NCI-H1105 (cell line): ENCODE results near the gene LAD1.
A peak's percentile ranks its signal among the peaks of the same experiment; 100 is the strongest.

Experiments used
- DNase-seq: peaks from one replicate; lab custom pipeline; 2025; lab: John Stamatoyannopoulos, UW

Gene LAD1

DNA sequence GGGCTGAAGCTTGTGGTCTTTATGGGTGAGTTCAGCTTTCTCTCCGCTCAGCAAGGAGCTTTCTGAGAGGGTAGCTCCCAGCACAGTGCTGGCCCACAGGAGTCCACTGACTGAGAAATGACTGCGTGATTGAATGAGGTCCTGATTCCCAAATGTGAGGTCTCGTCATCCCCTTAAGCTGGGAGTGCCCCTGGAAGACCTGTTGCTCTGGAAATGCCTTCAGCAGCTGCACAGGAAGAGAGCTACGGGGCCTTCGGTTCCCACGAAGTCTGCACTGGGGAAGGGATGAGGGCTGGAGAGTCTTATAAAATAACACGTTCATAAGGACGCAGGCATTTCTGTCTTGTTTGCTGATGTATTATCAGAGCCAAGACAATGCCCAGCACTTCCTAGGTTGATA lies 35.7 kb downstream of the LAD1 start:
- DNase-seq = no peak

DNA sequence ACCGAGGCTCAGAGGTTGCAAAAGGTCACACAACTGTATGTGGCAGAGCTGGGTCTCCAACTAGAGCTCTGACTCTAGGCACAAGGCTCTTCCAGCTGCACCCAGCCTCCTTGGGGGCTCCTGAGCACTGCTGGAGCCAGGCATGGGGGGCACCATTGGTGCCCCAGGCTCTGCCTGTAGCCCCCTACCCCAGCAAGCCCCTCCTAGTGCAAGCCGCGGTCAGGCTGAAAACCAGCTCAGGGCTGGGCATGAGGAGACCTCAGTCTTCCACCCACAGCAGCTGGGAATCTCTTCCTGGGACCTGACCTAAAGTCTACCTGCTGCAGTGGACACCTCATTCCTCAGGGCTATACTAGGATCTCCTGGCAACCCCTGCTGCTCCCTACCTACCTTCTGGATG lies 36.2 kb downstream of the LAD1 start:
- DNase-seq = no peak

DNA sequence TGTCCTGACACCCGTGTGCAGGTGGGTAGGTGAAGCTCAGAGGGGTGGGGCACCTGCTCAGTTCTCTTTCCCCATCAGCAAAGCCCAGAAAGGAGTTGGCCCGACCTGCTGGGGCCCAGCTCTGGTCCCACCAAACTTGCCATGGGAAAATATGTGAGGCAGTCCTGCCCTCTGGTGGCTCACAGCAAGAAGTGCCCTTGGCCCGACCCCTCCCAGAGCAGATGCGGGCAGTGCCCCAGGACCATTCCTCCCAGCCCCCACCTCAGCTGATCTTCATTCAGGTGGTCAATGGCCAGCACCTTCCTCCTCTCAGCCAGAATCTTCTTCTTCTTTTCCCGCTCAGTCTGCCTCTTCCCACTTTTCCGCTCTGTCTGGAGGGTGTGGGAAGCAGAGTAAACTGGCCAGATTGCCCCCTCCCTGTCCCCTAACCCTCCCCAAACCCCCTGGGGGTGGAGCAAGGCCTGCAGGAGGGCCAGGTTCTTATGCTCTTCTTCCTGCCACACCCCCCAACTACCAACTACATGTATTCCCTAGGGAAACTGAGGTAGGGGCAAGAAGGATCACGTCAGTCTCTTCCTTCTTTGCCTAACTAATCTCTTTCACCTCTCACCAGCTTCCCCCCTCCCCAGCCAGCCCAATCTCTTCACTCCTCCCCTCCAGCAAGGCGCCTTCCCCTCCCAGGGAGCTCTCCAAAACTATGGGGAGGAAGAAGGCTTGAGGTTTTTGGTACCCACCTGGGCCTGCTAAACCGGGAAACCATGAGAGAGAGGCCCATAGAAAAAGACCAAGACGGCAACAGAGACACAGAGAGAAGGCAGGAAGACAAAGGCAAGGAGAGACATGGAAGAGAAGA lies 37.2 kb downstream of the LAD1 start:
- DNase-seq = peak; percentile 43

DNA sequence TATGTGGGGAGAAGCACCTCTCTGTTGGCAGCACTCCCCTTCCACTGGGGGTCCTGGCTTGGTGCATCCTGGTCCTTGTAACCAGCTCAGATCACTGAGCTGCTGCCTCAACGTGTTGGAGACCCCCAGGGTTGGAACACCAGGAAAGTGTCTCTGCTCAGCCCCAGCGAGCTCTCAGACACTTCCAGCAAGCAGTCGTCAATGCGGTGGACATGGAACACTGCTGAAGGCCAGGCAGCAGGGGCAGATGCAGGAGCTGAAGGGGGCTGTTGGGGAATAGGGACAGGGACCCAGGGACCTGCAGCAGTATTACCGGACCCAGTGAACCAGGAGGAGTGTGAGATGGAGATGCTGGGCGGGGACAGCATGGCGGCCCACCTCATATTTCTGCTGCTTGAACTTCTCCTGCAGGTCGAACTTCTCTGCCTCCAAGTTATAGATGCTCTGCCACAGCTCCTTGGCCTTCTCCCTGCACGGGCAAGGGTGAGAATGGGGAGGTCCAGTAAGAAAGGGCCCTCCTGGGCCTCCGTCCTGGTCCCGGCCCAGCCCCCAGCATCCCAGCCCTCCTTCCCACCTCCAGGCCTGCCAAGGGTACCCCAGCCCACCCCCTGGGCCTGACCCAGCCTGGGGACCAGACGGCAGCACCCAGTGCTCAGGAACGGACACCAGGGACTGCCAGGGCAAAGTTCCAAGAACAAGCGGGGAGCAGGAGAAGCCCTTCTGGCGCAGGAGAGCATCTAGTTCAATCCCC lies 38.0 kb downstream of the LAD1 start:
- DNase-seq = no peak

DNA sequence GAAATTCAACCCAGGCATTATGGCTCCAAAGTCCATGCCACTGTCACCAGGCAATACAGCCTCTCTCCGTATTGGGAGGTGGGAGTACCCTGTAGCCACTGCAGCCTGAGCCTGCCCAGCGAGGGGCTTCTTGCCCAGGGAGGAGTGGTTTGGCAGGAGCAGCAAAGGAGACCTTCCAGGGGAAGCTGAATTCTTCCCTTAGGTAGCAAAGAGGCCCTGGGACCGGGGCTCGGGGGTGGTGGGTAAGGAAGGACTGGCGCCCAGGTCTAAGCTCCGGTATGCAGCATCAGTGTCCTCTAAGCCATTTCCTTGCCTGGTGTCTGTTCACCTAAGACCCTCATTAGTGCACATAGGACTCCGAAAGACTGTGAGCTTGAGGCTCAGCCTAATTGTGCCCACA lies 38.6 kb downstream of the LAD1 start:
- DNase-seq = no peak

DNA sequence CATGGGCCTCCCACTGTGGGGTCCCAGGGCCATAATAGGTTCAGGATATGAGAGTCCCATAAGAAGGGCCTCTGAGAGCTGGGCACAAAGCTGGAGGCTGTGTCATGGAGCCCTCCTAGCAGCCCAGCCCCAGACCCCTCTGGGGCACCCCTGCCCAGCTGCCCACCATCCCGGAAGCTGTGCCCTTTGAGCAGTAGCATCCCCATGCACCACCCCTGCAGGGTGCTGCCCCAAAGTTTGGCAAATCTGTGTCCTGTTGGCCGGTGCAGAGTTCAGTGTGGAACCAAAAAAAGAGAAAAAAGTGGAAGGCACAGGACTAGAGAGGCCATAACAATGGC lies 39.3 kb downstream of the LAD1 start:
- DNase-seq = no peak

DNA sequence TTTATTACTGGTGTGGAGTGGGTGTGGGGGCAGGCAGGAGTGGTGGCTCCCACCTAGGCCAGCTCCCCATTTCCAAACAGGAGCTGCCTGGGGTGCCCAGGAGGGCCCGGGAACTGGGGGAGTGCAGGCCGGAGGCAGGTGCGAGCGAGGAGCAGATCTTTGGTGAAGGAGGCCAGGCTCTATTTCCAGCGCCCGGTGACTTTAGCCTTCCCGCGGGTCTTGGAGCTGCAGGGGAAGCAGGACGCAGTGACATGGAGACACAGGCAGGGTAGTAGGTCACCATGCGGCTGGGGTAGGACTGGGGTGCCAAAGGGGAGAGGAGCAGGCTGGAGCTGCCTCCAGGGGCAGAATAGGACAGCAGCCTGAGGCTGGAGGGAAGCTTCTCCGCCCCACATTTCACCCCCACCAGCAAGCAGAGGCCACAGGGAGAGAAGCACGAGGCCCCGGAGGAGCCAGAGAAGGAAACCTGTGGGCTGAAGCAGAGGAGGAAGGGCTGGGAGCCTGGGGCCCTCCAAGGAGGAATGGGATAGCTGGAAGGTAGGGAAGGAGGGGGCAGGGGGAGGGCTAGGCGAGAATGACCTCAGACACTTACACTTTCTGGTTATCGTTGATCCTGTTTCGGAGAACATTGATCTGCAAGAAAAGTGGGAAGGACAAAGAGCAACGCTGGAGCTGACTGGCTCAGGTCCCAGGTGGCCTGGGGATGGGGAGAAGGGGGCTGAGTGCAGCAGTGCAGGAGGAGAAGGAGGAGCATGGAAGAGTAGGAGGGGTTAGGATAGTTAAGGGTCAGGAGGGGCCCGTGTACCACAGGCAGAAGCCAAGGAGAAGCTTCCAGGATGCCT lies 39.9 kb downstream of the LAD1 start:
- DNase-seq = no peak

DNA sequence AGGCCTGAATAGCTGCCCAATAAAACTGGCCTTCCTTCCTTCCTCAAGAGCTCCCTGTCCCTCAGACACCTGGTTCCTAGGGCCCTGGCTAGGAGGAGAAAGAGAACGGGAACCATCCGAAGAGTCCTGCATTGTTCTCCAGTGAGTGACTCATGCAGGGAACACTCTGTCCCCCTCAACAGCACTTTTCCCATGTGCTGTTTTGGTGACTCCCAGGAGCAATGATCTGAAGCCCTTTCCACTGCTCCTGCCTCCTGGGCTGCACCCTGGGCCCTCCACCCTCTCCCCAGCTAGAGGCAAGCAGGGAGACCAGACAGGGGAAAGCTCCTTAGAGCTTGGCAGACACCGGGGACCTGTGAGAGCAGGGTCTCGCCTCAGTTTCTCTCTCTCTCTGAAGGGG lies 40.5 kb downstream of the LAD1 start:
- DNase-seq = no peak

DNA sequence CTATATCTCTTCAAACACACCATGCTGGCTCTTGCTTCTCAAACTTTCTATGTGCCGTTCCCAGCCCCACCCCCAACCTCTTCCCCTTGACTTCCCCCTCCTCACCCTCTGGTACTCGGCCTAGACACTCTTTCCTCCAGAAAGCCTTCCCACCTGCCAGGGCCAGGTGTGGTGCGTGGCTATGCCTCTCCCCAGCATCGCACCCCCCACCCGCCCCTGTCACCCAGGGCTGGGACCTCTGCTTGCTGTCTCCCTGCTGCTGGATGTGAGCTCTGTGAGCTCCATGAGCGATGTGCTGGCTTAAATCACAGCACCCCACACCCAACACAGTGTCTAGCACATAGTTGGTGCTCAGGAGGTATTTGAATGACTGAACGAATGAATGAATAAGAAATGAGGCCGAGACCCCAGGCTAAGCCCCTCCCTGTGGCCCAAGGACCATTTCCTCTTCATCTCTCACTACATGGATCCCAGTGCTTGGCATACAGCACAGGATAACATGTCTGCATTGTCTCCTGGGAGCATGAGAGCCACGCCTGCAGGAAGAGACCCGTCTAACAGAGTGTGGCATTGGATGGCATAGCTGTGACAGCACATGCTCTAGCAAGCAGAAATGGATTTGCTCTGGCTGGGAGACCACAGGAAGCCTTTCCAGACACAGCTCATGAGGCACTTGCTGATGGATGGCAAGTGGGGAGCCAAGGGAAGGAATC lies 41.3 kb downstream of the LAD1 start:
- DNase-seq = no peak

DNA sequence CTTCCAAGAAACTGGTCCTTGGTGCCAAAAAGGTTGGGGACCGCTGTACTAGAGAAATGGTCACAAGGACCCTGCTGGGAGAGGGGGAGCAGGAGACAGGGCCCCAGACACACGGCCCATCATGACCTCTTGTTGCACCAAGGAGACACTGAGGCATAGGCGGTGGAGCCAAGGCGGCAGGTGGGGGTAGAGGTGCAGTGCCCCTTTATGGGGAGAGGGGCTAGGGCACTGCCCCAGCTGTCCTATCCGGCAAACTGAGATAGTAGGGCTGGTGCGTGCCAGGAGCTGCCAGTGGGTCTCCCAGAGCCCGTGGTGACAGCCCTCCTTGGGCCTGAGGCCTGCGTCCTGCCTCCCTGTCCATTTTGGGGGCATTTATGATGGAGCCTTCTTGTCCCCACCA lies 41.9 kb downstream of the LAD1 start:
- DNase-seq = no peak

DNA sequence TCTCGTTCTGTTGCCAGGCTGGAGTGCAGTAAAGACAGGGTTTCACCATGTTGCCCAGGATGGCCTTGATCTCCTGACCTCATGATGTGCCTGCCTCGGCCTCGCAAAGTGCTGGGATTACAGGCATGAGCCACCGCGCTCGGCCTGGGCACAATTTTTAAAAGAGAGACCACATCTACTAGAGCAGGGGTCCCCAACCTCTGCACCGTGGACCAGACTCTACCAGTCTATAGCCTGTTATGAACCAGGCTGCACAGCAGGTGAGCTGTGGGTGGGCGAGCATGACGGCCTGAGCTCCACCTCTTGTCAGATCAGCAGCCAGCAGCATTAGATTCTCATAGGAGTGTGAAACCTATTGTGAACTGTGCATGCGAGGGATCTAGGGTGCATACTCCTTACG lies 42.4 kb downstream of the LAD1 start:
- DNase-seq = no peak

DNA sequence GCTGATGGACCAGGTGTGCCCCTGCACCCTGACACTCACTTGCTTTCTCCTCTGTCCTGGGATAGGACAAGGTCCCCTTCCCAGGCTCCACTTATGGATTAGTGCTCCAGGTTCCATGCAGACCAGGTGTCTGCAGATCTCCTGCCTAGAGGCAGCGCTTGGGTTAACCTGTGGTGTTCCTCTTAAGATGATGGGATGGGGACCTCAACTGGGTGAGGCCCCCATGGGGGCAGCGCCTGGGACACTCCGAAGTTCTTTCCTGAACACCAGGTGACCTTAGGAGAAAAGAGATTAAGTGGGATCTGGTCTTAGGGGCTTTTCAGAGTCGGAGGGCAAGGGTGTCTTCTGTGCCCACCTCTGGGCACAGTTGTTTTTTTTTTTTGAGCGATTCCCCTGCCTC lies 42.9 kb downstream of the LAD1 start:
- DNase-seq = no peak

DNA sequence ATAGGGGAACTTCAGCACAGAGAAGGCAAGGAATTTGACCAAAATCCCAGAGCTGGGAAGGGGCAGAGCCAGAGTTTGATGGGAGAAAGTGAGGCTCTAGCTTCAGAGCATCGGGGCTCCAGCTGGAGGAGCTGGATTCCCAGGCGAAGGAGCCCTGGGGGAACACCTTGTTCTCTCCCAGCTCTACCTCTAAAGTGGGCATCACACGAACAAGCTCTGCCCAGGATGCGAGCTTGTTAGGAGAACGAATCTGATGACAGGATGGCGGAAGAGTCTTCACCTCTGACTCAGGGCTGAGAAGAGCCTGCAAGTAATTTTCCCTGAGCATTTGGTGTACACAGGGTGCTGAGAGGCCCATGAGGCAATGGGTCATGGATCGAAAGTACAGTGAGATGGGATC lies 43.7 kb downstream of the LAD1 start:
- no peak for DNase-seq

DNA sequence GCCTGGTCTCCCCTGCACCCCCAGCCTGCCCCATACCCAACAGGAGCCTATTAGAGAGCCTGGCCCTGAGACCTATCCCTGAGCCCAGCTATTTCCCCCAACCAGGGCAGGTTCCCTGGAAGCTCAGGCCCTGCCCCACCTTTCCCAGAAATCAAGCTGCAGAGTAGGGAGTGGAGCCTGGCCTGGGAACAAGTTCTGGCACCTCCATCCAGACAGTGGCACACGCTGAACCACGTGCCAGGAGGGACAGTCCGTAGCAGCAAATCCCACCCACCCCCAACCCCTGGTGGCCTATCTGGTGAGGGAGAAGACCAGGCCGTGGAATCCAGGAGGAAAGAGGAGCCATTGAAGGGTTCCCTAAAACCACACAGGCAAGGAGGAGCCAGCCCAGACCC lies 44.2 kb downstream of the LAD1 start:
- DNase-seq = no peak

DNA sequence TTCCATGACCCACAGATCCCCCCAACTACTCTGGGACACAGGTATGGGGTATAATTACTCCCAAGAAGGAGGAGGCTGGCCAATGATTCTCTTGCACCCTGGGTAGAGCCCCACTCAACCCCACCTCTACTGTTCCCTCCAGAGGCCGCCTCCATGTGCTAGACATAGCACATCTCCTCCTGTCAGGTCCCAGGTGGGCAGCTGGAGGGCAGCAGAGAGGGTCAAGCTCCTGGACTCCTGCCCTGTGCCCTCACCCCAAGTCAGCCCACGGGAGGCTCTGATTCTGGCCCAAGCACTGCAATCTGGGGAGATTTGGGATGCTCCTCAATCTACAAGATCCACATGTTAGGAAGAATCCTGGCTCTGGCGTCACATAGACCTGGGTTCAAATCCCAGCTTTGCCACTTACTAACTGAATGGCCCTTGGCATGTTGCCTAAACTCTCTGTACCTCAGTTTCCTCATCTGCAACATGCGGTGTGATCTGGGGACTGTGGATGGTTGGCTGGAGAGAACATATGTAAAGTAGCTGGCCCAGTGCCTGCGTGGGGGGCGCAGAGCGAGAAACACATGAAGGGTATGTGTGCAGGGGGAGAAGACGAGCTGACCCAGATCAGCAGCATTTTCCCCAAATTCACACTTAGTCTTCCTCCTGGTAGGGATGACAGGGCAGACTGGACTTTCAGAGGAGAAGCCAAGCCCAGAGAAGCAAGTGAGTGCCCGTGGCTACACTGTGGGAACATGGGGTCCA lies 44.8 kb downstream of the LAD1 start:
- DNase-seq = no peak

DNA sequence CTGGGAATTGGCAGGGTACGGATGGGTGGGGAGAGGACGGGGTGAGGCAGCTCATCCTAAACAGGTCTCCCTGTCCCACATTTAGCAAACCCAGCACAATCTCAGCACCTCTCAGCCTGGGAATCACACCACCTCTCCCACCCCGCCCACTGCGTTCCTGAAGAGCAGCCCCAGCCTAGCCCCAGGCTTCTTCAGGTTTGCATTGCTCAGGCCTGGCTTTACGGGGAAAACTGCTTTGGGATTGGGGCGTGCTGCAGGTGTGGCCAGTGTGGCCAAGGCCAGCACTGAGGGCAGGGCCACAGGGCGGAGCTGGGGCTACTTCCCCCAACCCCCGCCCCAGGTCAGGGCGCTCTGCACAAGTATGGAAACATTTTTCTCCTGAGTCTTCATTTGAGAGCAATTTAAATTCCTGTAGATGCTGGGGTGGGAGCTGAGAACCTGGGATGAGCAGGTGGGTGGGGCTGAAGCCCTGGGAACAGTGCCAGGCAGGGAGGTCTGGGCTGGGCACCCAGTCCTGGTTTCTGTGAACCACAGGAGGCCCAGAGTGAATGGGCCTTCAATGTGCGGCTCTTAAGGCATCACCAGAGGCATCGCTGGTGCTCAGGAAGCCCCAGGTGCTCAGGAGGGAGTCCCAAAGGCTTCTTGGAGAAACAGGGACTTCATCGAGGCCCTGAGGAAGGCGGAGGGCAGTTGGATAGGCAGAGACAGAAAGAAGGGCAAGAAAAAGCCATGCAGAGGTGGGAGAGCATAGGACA lies 45.8 kb downstream of the LAD1 start:
- DNase-seq = no peak

DNA sequence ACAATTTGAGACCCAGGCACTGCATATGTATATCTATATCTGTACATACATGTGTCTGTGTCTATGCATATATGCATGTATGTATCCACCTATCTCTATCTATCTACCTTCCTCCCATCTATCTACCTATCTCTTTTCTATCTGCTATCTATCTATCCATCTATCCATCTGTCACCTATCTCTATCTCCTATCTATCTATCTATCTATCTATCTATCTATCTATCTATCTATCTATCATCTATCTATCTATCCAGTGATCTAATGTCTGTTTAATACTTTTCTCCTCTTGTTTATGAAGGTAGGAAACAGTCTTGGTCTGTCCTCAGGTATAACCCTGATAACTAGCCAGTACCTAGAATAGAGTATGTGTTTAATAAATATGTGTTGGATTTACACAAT lies 47.5 kb downstream of the LAD1 start:
- no peak for DNase-seq

DNA sequence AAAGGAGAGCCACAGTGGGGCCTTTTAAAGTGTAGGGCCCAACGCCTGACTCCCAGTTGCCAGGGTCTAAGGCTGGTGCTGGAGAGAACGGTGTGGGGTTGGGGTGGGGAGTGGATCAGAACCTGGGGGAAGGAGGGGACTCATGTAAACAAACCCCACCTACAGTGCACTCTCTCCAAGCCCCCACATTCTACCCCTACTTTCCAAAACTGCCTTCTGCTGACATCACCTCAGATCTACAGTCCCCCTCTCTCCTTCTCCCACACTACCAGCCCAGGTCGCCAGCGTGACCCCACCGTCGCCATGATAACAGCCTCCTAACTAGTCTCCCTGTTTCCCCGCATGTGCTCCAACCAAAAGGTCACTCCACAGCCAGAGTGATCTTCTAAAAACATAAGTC lies 48.2 kb downstream of the LAD1 start:
- DNase-seq = no peak

DNA sequence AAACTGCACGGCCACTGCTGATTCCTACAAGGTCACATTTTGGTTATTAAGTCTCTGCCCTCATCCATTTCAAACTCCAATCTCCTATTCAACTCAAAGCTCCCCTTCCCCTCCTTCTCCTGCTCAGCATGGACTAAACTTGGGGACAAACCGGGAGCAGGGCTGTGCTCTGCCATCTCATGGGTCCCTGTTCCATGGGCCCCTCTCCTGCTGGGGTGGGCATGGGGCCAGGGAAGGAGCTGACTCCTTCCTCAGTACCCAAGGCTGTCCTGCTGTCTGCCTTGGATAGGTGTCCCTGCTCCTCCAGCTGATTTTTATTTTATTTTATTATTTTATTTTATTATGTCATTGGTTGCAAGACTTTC lies 48.8 kb downstream of the LAD1 start:
- no peak for DNase-seq

DNA sequence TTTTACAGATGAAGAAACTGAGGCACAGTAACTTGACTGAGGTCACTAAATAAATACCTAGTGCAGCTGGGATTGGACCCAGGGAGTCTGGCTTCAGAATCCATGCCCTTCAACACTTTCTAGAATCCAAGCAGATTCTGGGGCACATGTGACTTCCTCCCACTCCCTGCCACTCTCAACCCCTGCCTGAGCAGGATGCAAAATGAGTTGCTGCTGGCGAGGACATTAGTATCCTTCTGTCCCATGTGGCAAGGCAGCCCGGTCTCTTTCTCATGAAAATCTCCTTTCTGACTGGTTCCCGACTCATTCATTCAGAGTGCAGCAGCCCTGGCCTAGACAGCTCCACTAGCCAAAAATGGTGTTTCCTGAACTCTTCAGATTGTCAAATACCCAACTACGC lies 50.0 kb downstream of the LAD1 start:
- no peak for DNase-seq

DNA sequence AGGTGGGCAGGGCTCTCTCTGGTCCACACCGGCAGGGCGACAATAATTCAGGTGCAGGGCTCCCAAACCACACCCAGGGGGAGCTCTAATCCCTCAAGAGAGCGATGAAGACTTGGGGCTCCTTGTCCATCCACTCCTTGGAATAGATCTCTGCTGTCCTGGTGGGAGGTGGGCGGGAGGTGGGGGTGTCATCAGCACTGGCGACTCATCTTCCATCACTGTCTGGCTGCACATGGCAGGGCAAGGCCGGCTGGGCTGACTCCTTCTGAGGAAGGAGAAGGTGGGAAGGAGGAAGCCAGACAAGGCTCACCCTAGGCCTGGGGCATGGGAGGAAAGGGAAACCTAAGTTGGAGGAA lies 50.9 kb downstream of the LAD1 start:
- peak; percentile 2 for DNase-seq
